Measurements from ENCODE around the gene ASTN2. TPM values are rescaled to one million over a fixed set of nuclear protein-coding genes. Genes with fewer than 3 reads are reported as not detected.

The ASTN2 gene
- total RNA-seq, 1 donor from 2014 or later = 0.53 TPM

DNA sequence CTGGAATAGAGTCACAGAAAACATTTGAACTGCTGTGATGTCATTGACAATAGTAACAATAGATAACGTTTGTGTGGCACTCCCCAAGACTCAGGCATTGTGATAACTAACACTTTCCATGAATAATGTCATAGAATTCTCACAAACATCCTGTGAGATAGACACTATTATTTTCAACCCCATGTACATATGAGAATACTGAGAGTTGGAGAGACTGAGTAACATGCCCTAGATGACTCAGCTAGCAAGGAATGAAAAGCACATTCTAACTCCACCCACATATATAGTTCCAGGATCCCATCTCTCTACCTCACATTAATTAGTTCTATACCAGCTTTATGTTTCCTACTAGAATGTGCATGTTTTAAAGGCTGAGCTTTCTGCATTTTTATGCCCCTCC is 71.4 kb downstream of the ASTN2 start:
- H3K27me3 ChIP-seq (ENCODE audit: control insufficient read depth, insufficient read depth, low read length) = no peaks in the 10 kb centered on the region
- TF ChIP-seq, protein P1, sequence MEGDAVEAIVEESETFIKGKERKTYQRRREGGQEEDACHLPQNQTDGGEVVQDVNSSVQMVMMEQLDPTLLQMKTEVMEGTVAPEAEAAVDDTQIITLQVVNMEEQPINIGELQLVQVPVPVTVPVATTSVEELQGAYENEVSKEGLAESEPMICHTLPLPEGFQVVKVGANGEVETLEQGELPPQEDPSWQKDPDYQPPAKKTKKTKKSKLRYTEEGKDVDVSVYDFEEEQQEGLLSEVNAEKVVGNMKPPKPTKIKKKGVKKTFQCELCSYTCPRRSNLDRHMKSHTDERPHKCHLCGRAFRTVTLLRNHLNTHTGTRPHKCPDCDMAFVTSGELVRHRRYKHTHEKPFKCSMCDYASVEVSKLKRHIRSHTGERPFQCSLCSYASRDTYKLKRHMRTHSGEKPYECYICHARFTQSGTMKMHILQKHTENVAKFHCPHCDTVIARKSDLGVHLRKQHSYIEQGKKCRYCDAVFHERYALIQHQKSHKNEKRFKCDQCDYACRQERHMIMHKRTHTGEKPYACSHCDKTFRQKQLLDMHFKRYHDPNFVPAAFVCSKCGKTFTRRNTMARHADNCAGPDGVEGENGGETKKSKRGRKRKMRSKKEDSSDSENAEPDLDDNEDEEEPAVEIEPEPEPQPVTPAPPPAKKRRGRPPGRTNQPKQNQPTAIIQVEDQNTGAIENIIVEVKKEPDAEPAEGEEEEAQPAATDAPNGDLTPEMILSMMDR (IDR thresholded peaks at IDR 0.05; ENCODE audit: insufficient read depth, low read length, severe bottlenecking) = no peak
- no peak for FAIRE-seq

DNA sequence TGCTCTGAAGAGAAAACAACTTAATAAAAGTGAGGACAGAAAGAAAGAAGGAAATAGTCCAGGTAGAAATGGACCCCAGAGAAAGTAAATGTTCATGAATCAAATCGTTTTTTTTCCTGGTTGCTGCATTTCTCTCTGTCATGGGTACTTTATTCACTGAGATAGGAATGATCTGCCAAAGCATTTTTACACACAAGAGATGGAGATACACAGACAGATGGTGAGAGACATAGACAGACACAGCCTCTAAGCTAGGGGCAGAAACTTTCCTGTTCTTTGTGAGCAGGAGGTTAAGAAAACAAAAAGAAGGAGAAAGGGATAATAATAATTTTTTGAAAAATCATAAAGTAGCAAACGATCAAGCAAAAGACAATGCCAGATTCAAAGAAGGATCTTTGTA is 73.7 kb downstream of the ASTN2 start:
- TF ChIP-seq, protein P1 (IDR thresholded peaks at IDR 0.05; ENCODE audit: insufficient read depth, low read length, severe bottlenecking) = no peak
- DNase-seq (ENCODE audit: low read depth) (no peak), FAIRE-seq (no peak)
- Histone ChIP-seq H3K4me3 (ENCODE audit: low read depth, low read length) (no peak overlapping the region), H3K36me3 (ENCODE audit: control insufficient read depth, insufficient read depth, low read length) (no peaks in the 10 kb centered on the region), H3K27me3 (ENCODE audit: control insufficient read depth, insufficient read depth, low read length) (no peaks in the 10 kb centered on the region)

More for the DNA sequence above, 71.4 kb downstream of the ASTN2 start:
- no peaks in the 10 kb centered on the region for H3K36me3 ChIP-seq (ENCODE audit: control insufficient read depth, insufficient read depth, low read length)
- no peak overlapping the region for H3K4me3 ChIP-seq (ENCODE audit: low read depth, low read length)
- DNase-seq (ENCODE audit: low read depth) = peak; percentile 59

DNA sequence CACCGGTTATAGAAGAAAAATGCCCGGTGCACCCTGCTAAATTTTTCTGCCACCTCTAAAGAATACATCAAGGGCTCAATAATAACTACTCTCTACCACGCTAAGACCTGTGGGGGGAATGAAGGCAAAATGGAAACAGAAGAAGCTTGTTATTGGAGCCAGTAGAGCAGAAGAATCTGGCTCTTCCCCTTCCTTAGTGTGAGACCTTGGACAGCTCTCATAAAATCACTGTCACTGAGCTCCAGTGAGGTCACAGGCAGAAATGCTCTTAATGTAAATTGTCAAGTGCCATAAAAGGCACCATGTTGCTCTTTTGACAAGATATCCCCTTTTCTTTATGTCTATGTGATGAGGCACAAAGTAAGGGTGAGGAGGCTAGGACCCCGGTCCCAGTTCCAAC is 74.4 kb downstream of the ASTN2 start:
- Histone ChIP-seq H3K4me3 (ENCODE audit: low read depth, low read length) (no peak overlapping the region), H3K36me3 (ENCODE audit: control insufficient read depth, insufficient read depth, low read length) (no peaks in the 10 kb centered on the region), H3K27me3 (ENCODE audit: control insufficient read depth, insufficient read depth, low read length) (no peaks in the 10 kb centered on the region)
- no peak for DNase-seq (ENCODE audit: low read depth)
- no peak for FAIRE-seq
- TF ChIP-seq, protein P1 (IDR thresholded peaks at IDR 0.05; ENCODE audit: insufficient read depth, low read length, severe bottlenecking) = no peak

DNA sequence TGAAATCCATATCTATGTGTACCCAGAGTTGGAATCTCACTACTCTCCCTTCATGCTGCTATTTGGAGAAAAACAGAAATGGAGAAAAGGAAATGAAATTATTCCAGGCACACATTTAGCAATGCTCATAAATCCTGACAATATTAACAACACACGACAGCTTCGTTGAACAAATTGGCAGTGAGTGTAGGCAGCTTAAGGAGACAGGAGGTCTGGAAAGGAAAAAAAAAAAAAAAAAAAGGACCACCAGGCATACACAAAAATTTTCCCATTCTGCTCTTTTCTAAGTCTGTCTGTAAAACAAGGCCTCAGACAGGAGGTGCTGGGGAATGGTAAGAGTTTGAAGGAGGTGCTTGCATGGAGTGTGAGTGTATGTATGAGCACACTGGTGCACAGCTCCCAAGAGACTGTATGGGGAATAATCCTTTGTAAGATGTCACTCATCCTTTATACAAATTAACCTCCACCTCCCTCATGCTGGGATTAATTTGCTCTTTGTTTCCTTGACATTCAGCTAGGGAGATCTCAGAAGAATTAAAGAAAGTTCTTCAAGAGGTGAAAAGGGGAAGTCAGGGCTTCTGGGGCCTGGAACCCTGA is 78.9 kb downstream of the ASTN2 start:
- H3K4me3 ChIP-seq (ENCODE audit: low read depth, low read length) = no peak overlapping the region
- DNase-seq (ENCODE audit: low read depth) (no peak), FAIRE-seq (no peak)
- H3K36me3 ChIP-seq (ENCODE audit: control insufficient read depth, insufficient read depth, low read length) = no peaks in the 10 kb centered on the region
- TF ChIP-seq, protein P1 (IDR thresholded peaks at IDR 0.05; ENCODE audit: insufficient read depth, low read length, severe bottlenecking) = no peak
- no peaks in the 10 kb centered on the region for H3K27me3 ChIP-seq (ENCODE audit: control insufficient read depth, insufficient read depth, low read length)

DNA sequence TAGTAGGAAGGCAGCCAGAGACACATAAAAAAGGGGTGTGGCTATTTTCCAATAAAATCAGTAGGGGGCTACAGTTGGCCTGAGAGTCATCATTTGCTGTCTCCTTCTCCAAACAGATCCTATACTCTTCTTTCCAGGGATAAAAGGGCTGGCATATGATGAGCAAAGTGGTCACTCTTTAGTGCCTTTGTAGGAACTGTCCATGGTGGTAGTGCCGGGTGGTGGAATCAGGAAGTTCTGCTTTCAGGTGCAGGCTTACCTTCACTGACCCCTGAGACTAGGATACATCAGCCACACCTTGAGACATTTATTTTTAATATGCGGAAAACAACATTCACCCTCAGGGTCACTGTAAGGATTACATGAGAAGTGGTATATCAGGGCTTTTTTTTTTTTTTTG is 80.8 kb downstream of the ASTN2 start:
- H3K27me3 ChIP-seq (ENCODE audit: control insufficient read depth, insufficient read depth, low read length) = no peaks in the 10 kb centered on the region
- no peaks in the 10 kb centered on the region for H3K36me3 ChIP-seq (ENCODE audit: control insufficient read depth, insufficient read depth, low read length)
- FAIRE-seq = no peak
- DNase-seq (ENCODE audit: low read depth) = peak; percentile 3
- TF ChIP-seq, protein P1 (IDR thresholded peaks at IDR 0.05; ENCODE audit: insufficient read depth, low read length, severe bottlenecking) = no peak
- no peak overlapping the region for H3K4me3 ChIP-seq (ENCODE audit: low read depth, low read length)

DNA sequence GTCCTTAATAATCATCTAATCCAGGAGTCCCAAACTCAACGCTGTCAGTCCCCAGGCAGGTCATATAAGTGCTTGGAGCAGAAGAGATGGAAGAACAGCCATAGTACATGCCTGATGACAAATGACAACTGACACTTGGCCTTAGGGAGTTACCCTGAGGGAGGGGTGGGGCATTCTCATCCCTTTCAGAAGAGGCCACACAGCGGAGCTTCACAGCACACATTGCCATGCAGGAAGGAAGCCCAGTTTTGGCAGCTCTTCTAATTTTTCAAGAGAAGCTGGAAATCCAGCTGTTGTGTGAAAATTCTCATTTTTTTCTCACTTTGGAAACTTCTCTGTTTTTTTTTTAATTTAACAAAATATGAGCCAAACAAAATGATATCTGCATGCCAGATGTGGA is 89.0 kb downstream of the ASTN2 start:
- no peaks in the 10 kb centered on the region for H3K36me3 ChIP-seq (ENCODE audit: control insufficient read depth, insufficient read depth, low read length)
- DNase-seq (ENCODE audit: low read depth) (no peak), FAIRE-seq (no peak)
- no peak overlapping the region for H3K4me3 ChIP-seq (ENCODE audit: low read depth, low read length)
- TF ChIP-seq, protein P1 (IDR thresholded peaks at IDR 0.05; ENCODE audit: insufficient read depth, low read length, severe bottlenecking) = no peak
- no peaks in the 10 kb centered on the region for H3K27me3 ChIP-seq (ENCODE audit: control insufficient read depth, insufficient read depth, low read length)

Measured in bronchial epithelial cell (primary cell).